HG02885 (cell line): ENCODE measurements around the gene PCDH15.

Experiments used
- ATAC-seq: cut with Tn5 transposase; IDR thresholded peaks from one replicate; pipeline ENCODE4 v1.9.1; 2021; ENCODE audit warnings: mild to moderate bottlenecking; ENCODE audit not compliant: unreplicated experiment, poor library complexity

PCDH15 gene

GRCh38 chr10:53770903-53771302 is 1030.1 kb downstream of the PCDH15 start:
- ATAC-seq = no peak

- ATAC-seq = no peak
Observed at GRCh38 chr10:53765311-53765710, 1035.7 kb downstream of the PCDH15 start.

GRCh38 chr10:53754596-53755250 is 1046.3 kb downstream of the PCDH15 start:
- ATAC-seq = no peak
